Small intestine (tissue), 7 donors: ENCODE data around the gene CYP19A1. TPM values are rescaled to one million over a fixed set of nuclear protein-coding genes. Genes with fewer than 3 reads are reported as not detected.

Experiments used
- DNase-seq, 2 donors: peaks; one replicate each; pipeline versions ENCODE4 v3.0.0 to v3.0.0-alpha.2; 2013
- FAIRE-seq: peaks from 2 replicates; lab custom pipeline; 2012; peaks lifted over from hg19 to GRCh38; lab: Jason Lieb, UNC
- H3K27ac ChIP-seq, 3 donors: one replicate each; pipeline ENCODE4 v1.5.1; 2013; ENCODE audit warnings: low read length in 2 of 3, mild to moderate bottlenecking in 2 of 3, control low read depth in 1 of 3, inconsistent platforms in 1 of 3, low read depth in 1 of 3, moderate library complexity in 1 of 3
- H3K27me3 ChIP-seq, 3 donors: one replicate each; pipeline ENCODE4 v1.6.1; 2013; ENCODE audit warnings: low read length in 3 of 3, inconsistent platforms in 1 of 3; ENCODE audit not compliant: control insufficient read depth in 3 of 3, insufficient read depth in 3 of 3
- H3K36me3 ChIP-seq, 3 donors: one replicate each; pipeline ENCODE4 v1.6.1; 2013; ENCODE audit warnings: low read length in 3 of 3, inconsistent platforms in 1 of 3, low read depth in 1 of 3, mild to moderate bottlenecking in 1 of 3, moderate library complexity in 1 of 3; ENCODE audit not compliant: control insufficient read depth in 3 of 3, insufficient read depth in 2 of 3
- H3K4me1 ChIP-seq, 3 donors: one replicate each; pipeline ENCODE4 v1.6.1; 2013; ENCODE audit warnings: low read length in 2 of 3, inconsistent platforms in 1 of 3, low read depth in 1 of 3, mild to moderate bottlenecking in 1 of 3, moderate library complexity in 1 of 3; ENCODE audit not compliant: control insufficient read depth in 3 of 3, insufficient read depth in 2 of 3
- H3K4me3 ChIP-seq, 3 donors: one replicate each; pipeline ENCODE4 v1.5.1; 2013; ENCODE audit warnings: low read length in 3 of 3, control low read depth in 1 of 3, inconsistent platforms in 1 of 3, low read depth in 1 of 3, mild to moderate bottlenecking in 1 of 3, moderate library complexity in 1 of 3
- H3K9me3 ChIP-seq, 2 donors: one replicate each; pipeline ENCODE4 v1.6.1; 2013; ENCODE audit warnings: low read depth in 1 of 2, low read length in 1 of 2; ENCODE audit not compliant: control insufficient read depth in 2 of 2, insufficient read depth in 1 of 2
- WGBS, 3 donors: extraction: QIAGEN DNeasy Blood & Tissue Kit; methylation state at CpG; one replicate each; pipeline ENCODE4 v1.1.7; 2013; 5-methylcytosine and 5-hydroxymethylcytosine counted together
- polyA plus RNA-seq, 4 donors: library from polyadenylated mRNA; stranded (reverse) in 3 of 4; unstranded in 1 of 4; fragments of 200-250 nt in 3 of 4; fragments of 120-200 nt in 1 of 4; gene quantifications; one replicate each; pipeline versions ENCODE4 v1.2.1 to v1.2.3, GENCODE V29; 2013
- donor health status: healthy with polysubstance abuse.
- donor health status: control.
- donor health status: control.
- donor health status: Bipolar disorder and iron deficiency.
- donor health status: healthy.

CYP19A1 gene
- polyA plus RNA-seq, 4 donors, result 0.33 to 2.0 TPM; not detected in 2

DNA sequence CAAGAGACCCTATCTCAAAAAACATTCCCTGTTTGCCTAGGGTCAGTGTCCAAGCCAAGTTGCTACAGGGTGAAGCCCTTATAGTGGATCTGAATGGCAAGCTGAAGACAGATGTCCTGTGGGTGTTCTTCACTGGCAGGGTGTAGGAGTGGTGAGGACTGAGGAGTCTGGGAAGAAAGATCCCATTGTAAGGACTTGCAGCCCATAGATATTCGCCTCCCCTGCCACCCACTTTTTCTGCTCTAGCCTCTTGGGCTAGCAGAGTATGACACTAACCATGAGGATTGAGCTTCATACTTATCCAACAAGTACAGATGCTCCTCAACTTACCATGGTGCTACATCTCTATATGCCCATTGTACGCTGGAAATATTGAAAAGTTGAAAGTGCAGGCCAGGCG, 13.2 kb downstream of the CYP19A1 start:
- Histone ChIP-seq H3K36me3 (no peaks in the 10 kb centered on the region), H3K4me1 (no peaks in the 10 kb centered on the region), H3K4me3 (no peak overlapping the region), H3K27me3 (peaks cover 0 to 3% (median 0%) of the 10 kb centered on the region in 3 donors), H3K9me3 (no peaks in the 10 kb centered on the region), H3K27ac (no peak overlapping the region)
- DNase-seq (no peak), FAIRE-seq (no peak)
- WGBS, 3 donors, result 85 to 96% (median 93%) methylated on average over 3 of the region's 3 CpGs

- no peaks in the 10 kb centered on the region for H3K9me3 ChIP-seq
- 85 to 87% (median 87%) methylated on average over 7 of the region's 7 CpGs for WGBS, 3 donors
These were observed 14.6 kb downstream of the CYP19A1 start for GRCh38 chr15:51323749-51324148.

GRCh38 chr15:51322621-51323296, 15.6 kb downstream of the CYP19A1 start:
- H3K4me3 ChIP-seq, result no peak overlapping the region
- H3K27ac ChIP-seq, result no peak overlapping the region
- no peaks in the 10 kb centered on the region for H3K36me3 ChIP-seq
- FAIRE-seq (no peak), DNase-seq (no peak)
- peaks cover 0 to 16% (median 0%) of the 10 kb centered on the region in 3 donors for H3K4me1 ChIP-seq
- peaks cover 0 to 3% (median 0%) of the 10 kb centered on the region in 3 donors for H3K27me3 ChIP-seq
- H3K9me3 ChIP-seq, result no peaks in the 10 kb centered on the region
- WGBS, 3 donors, result 69 to 94% (median 79%) methylated on average over 1 of the region's 1 CpG

More at GRCh38 chr15:51323749-51324148, 14.6 kb downstream of the CYP19A1 start:
- DNase-seq, result no peak
- FAIRE-seq, result no peak
- H3K4me3 ChIP-seq, result no peak overlapping the region
- no peaks in the 10 kb centered on the region for H3K36me3 ChIP-seq
- peaks cover 0 to 3% (median 0%) of the 10 kb centered on the region in 3 donors for H3K27me3 ChIP-seq
- peaks cover 0 to 7% (median 0%) of the 10 kb centered on the region in 3 donors for H3K4me1 ChIP-seq
- H3K27ac ChIP-seq, result no peak overlapping the region

DNA sequence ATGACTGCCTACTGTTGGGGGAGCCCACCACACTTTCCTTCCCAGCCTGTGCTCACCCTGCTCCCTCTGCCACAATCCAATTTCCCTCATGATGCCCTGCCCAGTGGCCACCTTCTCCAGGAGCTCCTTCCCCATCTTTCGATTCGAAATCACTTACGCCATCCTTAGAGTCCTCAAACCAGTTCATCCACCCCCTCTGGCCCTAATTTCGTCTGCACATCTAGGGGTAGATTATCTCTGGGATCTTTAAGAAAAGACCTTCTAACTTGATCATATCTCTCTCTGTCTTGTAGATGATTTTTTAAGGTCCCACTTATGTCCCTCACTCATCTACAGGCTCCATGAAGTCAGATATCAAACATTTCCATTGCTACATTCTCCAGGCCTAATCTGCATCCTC, 17.1 kb downstream of the CYP19A1 start:
- Histone ChIP-seq H3K9me3 (no peaks in the 10 kb centered on the region), H3K4me1 (peaks cover 0 to 27% (median 0%) of the 10 kb centered on the region in 3 donors), H3K27ac (no peak overlapping the region), H3K4me3 (no peak overlapping the region), H3K27me3 (peaks cover 0 to 3% (median 0%) of the 10 kb centered on the region in 3 donors), H3K36me3 (no peaks in the 10 kb centered on the region)
- WGBS, 3 donors, result 63 to 89% (median 66%) methylated on average over 4 of the region's 4 CpGs
- FAIRE-seq (no peak), DNase-seq (no peak)

DNA sequence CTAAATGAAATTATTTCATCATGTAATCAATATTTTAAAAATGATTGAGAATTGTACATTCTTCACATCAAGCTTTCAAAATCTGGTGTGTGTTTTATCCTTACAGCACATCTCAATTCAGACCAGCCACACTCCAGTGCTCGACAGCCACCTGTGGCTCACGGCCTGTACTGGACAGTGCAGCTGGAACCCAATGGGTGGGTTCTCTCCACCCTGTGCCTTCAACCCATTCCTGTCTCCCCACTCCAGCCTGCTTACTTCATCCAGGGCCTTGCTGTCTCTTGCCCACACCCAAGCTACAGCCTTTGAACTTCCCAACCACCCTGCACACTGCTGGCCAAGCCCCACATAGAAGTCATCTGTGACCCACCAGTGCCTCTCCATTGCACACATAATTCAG, 17.6 kb downstream of the CYP19A1 start:
- no peak overlapping the region for H3K4me3 ChIP-seq
- no peaks in the 10 kb centered on the region for H3K36me3 ChIP-seq
- no peak overlapping the region for H3K27ac ChIP-seq
- WGBS, 3 donors, result 90 to 98% (median 92%) methylated on average over 2 of the region's 2 CpGs
- DNase-seq, result no peak
- H3K27me3 ChIP-seq, result peaks cover 0 to 3% (median 0%) of the 10 kb centered on the region in 3 donors
- H3K4me1 ChIP-seq, result peaks cover 0 to 31% (median 0%) of the 10 kb centered on the region in 3 donors
- H3K9me3 ChIP-seq, result no peaks in the 10 kb centered on the region
- FAIRE-seq, result no peak

- no peak for DNase-seq
- WGBS, 3 donors, result 19 to 56% (median 41%) methylated on average over 2 of the region's 2 CpGs
- peak overlapping the region in 1 of 3 donors; percentile 24 for H3K27ac ChIP-seq
- no peaks in the 10 kb centered on the region for H3K36me3 ChIP-seq
- peaks cover 0 to 42% (median 0%) of the 10 kb centered on the region in 3 donors for H3K4me1 ChIP-seq
- H3K4me3 ChIP-seq, result no peak overlapping the region
- no peaks in the 10 kb centered on the region for H3K9me3 ChIP-seq
- no peak for FAIRE-seq
- peaks cover 0 to 3% (median 0%) of the 10 kb centered on the region in 3 donors for H3K27me3 ChIP-seq
These were observed 18.9 kb downstream of the CYP19A1 start for GRCh38 chr15:51319539-51319938.

- H3K27ac ChIP-seq, result peak overlapping the region in 1 of 3 donors; percentile 54
- peaks cover 0 to 3% (median 0%) of the 10 kb centered on the region in 3 donors for H3K27me3 ChIP-seq
- no peak overlapping the region for H3K4me3 ChIP-seq
- DNase-seq (peak in 1 of 2 donors; percentile 81), FAIRE-seq (no peak)
- peaks cover 0 to 51% (median 0%) of the 10 kb centered on the region in 3 donors for H3K4me1 ChIP-seq
- WGBS, 3 donors, result 58 to 62% (median 60%) methylated on average over 7 of the region's 7 CpGs
- no peaks in the 10 kb centered on the region for H3K9me3 ChIP-seq
- H3K36me3 ChIP-seq, result no peaks in the 10 kb centered on the region
These were observed 19.8 kb downstream of the CYP19A1 start for GRCh38 chr15:51318382-51319150.

GRCh38 chr15:51316636-51317035, 21.8 kb downstream of the CYP19A1 start:
- Histone ChIP-seq H3K27ac (peak overlapping the region in 1 of 3 donors; percentile 83), H3K4me3 (no peak overlapping the region), H3K4me1 (peaks cover 0 to 67% (median 0%) of the 10 kb centered on the region in 3 donors), H3K36me3 (no peaks in the 10 kb centered on the region), H3K27me3 (no peaks in the 10 kb centered on the region), H3K9me3 (no peaks in the 10 kb centered on the region)
- DNase-seq (no peak), FAIRE-seq (no peak)
- WGBS, 3 donors, result 78 to 86% (median 81%) methylated on average over 1 of the region's 1 CpG
